GM21825 (cell line): ENCODE measurements around the gene KIAA1671.

ENCODE experiments used
- ATAC-seq: cut with Tn5 transposase; IDR thresholded peaks from one replicate; pipeline ENCODE4 v1.9.1; 2021; ENCODE audit warnings: mild to moderate bottlenecking, moderate library complexity; ENCODE audit not compliant: unreplicated experiment

Gene KIAA1671

GRCh38 chr22:25134451-25134850, 181.9 kb downstream of the KIAA1671 start:
- no peak for ATAC-seq

- ATAC-seq = no peak
Measured at GRCh38 chr22:25136953-25137576, 184.5 kb downstream of the KIAA1671 start.

GRCh38 chr22:25137577-25138525, 185.3 kb downstream of the KIAA1671 start:
- ATAC-seq = no peak

- no peak for ATAC-seq
Measured at GRCh38 chr22:25139062-25139461, 186.5 kb downstream of the KIAA1671 start.

- ATAC-seq = no peak
Measured at GRCh38 chr22:25142102-25142501, 189.6 kb downstream of the KIAA1671 start.

- ATAC-seq = no peak
Measured at GRCh38 chr22:25143156-25144076, 190.9 kb downstream of the KIAA1671 start.

- ATAC-seq = no peak
Measured at GRCh38 chr22:25144522-25144921, 192.0 kb downstream of the KIAA1671 start.

- no peak for ATAC-seq
Measured at GRCh38 chr22:25146307-25146706, 193.8 kb downstream of the KIAA1671 start.

- no peak for ATAC-seq
Measured at GRCh38 chr22:25146906-25147641, 194.6 kb downstream of the KIAA1671 start.

GRCh38 chr22:25147642-25147928, 195.1 kb downstream of the KIAA1671 start:
- ATAC-seq = no peak

- ATAC-seq = no peak
Measured at GRCh38 chr22:25148149-25148691, 195.7 kb downstream of the KIAA1671 start.

- ATAC-seq = no peak
Measured at GRCh38 chr22:25149014-25149413, 196.5 kb downstream of the KIAA1671 start.

GRCh38 chr22:25153961-25154666, 201.6 kb downstream of the KIAA1671 start:
- no peak for ATAC-seq

- no peak for ATAC-seq
Measured at GRCh38 chr22:25154667-25154999, 202.1 kb downstream of the KIAA1671 start.

- ATAC-seq = no peak
Measured at GRCh38 chr22:25156736-25157135, 204.2 kb downstream of the KIAA1671 start.

- ATAC-seq = no peak
Measured at GRCh38 chr22:25159028-25159427, 206.5 kb downstream of the KIAA1671 start.

- ATAC-seq = no peak
Measured at GRCh38 chr22:25160120-25160996, 207.8 kb downstream of the KIAA1671 start.

- ATAC-seq = no peak
Measured at GRCh38 chr22:25161017-25161915, 208.8 kb downstream of the KIAA1671 start.
